HG02588 (cell line): ENCODE measurements around the gene EXOC6B.

ENCODE experiments used
- ATAC-seq: cut with Tn5 transposase; IDR thresholded peaks from one replicate; pipeline ENCODE4 v1.9.1; 2021; ENCODE audit warnings: mild to moderate bottlenecking, moderate library complexity; ENCODE audit not compliant: unreplicated experiment

Gene EXOC6B

GRCh38 chr2:72744049-72744448 is 81.8 kb downstream of the EXOC6B start:
- ATAC-seq, result no peak

GRCh38 chr2:72743481-72743880 is 82.4 kb downstream of the EXOC6B start:
- no peak for ATAC-seq

- no peak for ATAC-seq
These were observed 87.7 kb downstream of the EXOC6B start for GRCh38 chr2:72738096-72738495.

GRCh38 chr2:72734432-72734831 is 91.4 kb downstream of the EXOC6B start:
- no peak for ATAC-seq

DNA sequence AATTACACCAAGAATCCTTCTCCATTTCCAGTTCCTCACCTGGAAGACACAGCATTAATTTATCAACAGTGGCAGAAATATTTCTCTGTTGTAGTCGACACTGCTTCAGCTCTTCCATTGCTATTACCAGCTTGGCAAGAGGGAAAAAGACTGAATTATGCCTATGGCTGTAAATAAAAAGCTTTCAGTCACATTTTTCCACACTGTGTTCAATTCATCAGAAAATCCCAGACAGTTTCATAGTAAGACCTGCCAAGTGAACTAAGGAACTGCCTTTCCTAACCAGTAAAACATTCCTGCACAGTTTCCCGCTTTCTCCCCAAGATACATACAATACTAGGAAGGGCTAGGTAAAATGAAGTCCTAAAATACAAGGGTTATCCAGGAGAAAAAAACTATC is 94.7 kb downstream of the EXOC6B start:
- ATAC-seq, result no peak

GRCh38 chr2:72727356-72727755 is 98.5 kb downstream of the EXOC6B start:
- ATAC-seq, result no peak

DNA sequence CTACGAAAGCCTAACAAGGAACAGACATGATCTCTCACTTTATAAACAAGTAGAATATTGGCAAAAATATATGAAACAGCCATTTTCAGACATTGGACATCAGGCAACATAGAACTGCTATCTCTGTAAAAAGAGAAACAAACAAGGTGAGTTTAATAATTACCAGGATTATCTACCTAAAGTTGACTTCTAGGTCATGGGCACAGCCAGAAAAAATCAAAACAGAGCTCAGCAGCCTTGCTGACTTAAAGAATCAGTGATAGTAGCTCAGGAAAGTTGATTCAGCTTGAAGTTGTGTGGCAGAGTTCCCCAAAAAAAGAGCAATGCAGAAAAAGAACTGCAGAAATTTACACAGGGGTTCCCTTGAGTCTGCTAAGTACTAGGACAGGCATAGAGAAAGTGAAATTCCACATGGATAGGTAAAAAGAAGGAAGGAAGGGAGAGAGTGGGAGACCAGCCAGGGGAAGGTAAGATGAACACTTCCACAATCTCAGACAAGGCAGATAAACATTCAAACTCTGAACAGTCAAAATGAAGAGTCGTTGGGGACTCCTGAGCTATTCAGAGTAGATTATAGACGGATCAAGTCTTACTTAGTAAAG is 102.0 kb downstream of the EXOC6B start:
- no peak for ATAC-seq

DNA sequence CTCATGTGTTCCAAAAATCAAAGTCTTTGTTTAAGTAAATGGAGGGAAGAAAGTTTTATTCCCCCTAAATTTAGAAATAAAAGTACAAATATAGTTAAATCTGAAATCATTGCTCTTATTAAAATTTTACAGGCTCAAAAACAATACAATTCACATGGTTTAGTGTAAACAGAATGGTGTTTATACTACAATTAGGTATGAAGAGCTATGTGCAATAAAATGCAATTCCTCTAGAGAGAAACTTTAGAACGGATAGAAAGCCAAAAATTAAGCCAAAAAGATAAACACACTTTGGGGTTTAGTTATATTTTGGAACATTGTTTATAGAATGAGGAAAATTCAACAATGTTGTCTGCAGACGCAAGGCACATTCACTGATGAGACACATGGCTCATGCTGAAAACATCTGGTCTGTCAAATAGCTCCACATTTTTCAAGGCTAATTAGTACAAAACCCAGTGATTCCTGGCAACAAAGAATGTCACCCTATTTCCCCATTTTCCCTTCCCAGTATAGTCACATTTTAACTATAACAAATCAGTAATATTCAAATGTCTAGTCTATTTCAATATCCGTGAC is 103.3 kb downstream of the EXOC6B start:
- no peak for ATAC-seq

DNA sequence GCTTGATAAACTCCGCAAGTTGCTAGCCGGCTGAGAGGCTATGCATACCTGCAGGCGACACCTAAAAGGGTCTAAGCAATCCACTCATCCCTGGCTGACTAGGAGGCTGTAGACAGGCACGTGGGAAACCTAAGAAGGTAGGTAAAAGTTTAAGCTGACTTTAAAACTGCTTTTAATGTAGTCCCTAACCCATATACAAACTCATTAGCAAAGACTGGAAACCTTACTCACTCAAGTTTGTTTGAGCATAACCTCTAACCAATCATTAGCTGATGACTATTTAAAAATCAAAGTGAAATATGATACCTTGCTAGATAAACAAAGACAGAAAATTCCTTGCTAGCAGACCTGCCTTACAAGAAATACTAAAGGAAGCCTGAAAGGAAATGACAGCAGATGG is 106.4 kb downstream of the EXOC6B start:
- ATAC-seq, result no peak

- ATAC-seq, result no peak
These were observed 107.0 kb downstream of the EXOC6B start for GRCh38 chr2:72718876-72719275.

DNA sequence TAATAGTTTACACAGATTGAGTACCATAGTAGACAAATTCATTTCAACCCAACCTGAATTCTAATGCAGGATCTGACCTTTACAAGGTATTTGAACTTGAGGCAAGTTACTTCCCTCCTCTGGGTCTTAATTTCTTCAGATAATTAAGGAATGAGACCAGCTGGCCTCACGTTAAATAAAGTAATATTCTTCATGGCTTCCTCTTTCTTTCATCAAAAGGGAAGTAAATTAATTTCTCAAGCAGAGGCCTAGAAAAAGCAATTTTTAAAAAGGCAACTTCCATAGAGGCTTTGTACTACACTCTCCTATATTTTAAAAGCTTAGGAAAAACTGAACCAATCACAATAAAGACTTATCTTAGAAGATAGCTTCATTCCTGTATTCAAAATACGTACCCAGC is 109.2 kb downstream of the EXOC6B start:
- no peak for ATAC-seq

- ATAC-seq, result no peak
These were observed 112.0 kb downstream of the EXOC6B start for GRCh38 chr2:72713857-72714256.

DNA sequence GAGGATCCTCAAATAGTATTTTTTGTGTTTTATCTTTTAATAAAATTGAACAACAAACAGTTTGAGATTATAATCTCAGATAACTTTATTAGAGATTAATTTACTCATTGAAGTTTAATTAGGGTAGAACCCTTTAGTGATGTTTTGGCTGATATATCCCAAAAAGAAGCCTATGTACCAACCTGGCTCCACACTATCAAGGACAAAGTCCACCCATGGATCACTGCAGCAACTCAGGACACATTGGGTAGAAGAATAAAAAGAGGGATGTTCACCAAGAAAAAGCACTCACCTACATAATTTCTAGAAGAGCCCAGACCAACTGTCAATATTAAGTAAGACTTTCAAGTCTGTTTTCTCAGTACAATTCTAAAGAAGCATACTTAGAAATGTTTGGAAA is 112.9 kb downstream of the EXOC6B start:
- ATAC-seq, result no peak

DNA sequence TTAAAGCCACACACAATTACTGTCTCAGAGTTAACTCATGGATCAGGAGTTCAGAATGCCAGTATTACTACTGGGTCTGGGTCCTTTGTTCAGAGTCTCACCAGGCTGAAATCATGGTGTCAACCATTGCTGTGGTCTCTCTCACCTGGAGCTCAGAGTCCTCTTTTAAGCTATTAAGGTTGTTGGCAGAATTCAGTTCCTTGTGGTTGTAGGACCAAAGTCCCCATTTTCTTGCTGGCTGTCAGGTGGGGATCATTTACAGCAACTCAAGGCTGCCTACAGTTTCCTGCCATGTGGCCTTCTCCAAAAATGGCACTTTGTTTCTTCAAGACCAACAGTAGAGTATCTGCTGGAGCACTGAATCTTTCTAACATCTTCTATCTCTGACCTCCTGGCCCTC is 113.5 kb downstream of the EXOC6B start:
- no peak for ATAC-seq

- no peak for ATAC-seq
These were observed 115.2 kb downstream of the EXOC6B start for GRCh38 chr2:72710418-72711152.

DNA sequence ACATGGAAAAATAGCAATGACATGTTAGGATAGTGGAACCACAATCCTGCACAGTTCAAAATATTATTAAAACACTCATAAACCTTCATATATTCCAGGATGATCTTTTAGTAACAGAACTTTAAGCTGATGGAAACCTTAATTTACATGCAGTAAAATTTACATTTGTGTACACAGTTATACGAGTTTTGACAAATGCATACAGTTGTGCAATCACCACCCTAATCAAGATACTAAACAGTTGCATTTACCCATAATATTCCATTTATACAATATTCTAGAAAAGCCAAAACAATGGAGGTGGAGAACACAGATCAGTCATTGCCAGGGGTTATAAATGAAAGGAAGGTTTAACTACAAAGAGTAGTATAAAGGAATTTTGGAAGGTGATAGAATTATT is 117.6 kb downstream of the EXOC6B start:
- no peak for ATAC-seq

GRCh38 chr2:72698300-72698699 is 127.5 kb downstream of the EXOC6B start:
- ATAC-seq, result no peak

- ATAC-seq, result no peak
These were observed 129.3 kb downstream of the EXOC6B start for GRCh38 chr2:72696559-72696958.

DNA sequence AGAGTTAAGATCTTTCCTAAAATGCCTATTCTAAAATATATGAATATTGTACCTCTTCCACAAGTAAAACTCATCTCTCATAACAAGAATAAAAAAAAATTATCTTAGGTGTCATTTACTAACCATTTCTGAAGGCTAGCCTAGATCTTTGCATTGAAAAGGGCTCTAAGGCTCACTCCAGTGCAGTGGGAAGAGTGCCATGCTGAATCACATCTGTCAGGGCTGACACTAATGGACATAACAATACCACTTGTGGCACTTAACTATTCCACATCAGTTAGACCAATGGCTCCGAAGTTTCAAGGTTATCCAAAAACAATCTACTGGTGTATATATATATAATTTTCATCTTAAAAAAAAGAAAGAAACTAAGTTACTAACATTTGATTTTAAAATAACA is 130.2 kb downstream of the EXOC6B start:
- ATAC-seq, result no peak

DNA sequence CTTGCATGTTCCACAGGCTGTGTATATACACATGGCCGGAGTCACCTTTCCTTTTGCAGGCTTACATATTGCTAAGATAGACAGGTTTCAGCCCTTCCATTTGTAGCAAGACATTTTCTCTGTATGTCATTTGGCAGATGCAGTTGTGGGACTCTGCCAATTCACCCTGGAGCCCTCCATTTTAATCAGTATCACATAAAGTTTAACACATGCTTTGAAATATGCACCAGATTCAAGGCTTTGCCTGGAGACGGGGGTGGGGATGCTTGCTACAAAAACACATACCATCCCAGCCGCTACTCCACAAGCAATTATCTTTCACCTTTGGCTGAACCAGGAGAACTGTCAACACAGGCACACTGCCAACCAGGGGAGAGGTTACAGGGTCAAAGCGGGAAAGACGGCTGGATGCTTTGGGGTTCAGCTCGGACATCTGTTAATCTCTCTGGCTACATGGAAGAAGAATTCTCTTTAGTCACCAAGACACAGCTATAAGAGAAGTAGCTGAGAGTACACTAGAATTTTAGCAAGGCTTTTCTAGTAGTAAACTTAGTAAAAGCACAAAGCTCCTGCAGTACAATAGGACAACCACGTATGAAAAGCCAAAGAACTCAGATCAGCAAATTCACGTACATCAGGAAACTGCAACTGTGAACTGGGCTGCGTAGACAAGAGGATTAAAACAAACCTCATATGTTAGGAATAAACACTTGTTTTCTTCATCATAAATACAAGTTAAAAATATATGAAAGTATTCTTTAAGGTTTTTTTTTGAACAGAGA is 130.9 kb downstream of the EXOC6B start:
- no peak for ATAC-seq

DNA sequence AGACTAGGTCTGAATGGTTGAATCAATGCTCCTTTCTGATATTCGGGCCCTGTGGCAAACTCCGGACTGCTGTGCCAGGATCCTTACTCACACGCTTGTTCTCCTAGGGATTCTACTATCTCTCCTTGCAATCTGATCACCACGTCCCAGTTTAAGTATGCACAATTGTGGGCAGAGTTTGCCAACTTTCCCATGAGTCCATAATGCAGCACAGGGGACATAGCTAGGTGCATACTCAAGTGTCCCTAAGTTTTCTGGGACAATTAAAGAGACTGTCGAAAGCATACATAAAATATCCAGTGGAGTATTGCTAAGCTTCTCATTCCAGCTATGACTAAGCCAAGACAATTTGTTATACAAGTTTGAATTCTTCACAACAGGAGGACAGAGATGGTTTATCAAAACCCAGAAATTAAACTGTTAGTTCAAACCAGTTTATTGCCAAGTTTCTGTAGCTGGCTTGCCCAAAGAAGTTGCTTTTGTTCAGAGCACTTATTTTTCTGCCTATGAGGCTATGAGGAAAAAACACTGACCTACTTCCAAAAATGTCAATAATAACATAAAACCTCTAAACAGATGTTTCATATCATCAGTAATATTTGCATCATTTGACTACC is 136.1 kb downstream of the EXOC6B start:
- no peak for ATAC-seq
